ENCODE data around the gene AADACL4. TPM values are rescaled to one million over a fixed set of nuclear protein-coding genes. Genes with fewer than 3 reads are reported as not detected.

The AADACL4 gene
- total RNA-seq, 1 donor from 2014 or later, result not detected

DNA sequence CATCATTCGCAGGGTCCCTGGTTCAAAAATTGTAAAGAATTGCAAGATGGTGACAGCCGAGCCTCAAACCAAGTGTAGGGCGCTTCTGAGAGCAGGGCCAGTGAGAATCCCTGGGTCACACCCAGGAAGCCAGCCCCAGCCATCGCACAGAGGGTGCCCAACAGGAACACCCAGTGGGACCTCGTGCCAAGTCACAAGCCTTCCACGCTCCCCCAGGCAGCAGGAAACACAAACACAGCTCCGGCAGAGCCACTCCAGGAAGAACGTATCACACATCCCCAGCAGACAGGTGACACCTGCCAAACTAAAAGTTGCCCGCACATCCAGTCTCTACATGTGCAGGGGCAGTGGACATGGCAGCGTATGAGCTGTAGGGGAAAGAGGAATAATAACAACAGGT is 46.1 kb upstream of the AADACL4 start:
- Mint-ChIP-seq H3K27me3 (ENCODE audit: low read depth) (no peaks in the 10 kb centered on the region), H3K4me3 (ENCODE audit: unreplicated experiment) (no peak overlapping the region), H3K36me3 (ENCODE audit: low read depth) (peaks cover 1% of the 10 kb centered on the region), H3K4me1 (ENCODE audit: low read depth) (peaks cover 42% of the 10 kb centered on the region), H3K27ac (ENCODE audit: unreplicated experiment) (no peak overlapping the region), H3K9me3 (ENCODE audit: low read depth) (no peaks in the 10 kb centered on the region)
- DNase-seq (ENCODE audit: low spot score), result no peak
- no peak for TF ChIP-seq CTCF (IDR thresholded peaks at IDR 0.05)

- no peaks in the 10 kb centered on the region for H3K9me3 Mint-ChIP-seq (ENCODE audit: low read depth)
- no peak overlapping the region for H3K27ac Mint-ChIP-seq (ENCODE audit: unreplicated experiment)
- DNase-seq (ENCODE audit: low spot score), result no peak
- H3K4me1 Mint-ChIP-seq (ENCODE audit: low read depth), result peaks cover 36% of the 10 kb centered on the region
- no peak overlapping the region for H3K4me3 Mint-ChIP-seq (ENCODE audit: unreplicated experiment)
- peaks cover 2% of the 10 kb centered on the region for H3K36me3 Mint-ChIP-seq (ENCODE audit: low read depth)
- H3K27me3 Mint-ChIP-seq (ENCODE audit: low read depth), result no peaks in the 10 kb centered on the region
- TF ChIP-seq CTCF (IDR thresholded peaks at IDR 0.05), result no peak
These were observed 44.9 kb upstream of the AADACL4 start for GRCh38 chr1:12598974-12599373.

- H3K27me3 Mint-ChIP-seq (ENCODE audit: low read depth), result no peaks in the 10 kb centered on the region
- TF ChIP-seq CTCF (IDR thresholded peaks at IDR 0.05), result no peak
- H3K9me3 Mint-ChIP-seq (ENCODE audit: low read depth), result no peaks in the 10 kb centered on the region
- no peak for DNase-seq (ENCODE audit: low spot score)
- H3K4me3 Mint-ChIP-seq (ENCODE audit: unreplicated experiment), result no peak overlapping the region
- H3K4me1 Mint-ChIP-seq (ENCODE audit: low read depth), result peaks cover 36% of the 10 kb centered on the region
- no peak overlapping the region for H3K27ac Mint-ChIP-seq (ENCODE audit: unreplicated experiment)
- peaks cover 2% of the 10 kb centered on the region for H3K36me3 Mint-ChIP-seq (ENCODE audit: low read depth)
These were observed 44.2 kb upstream of the AADACL4 start for GRCh38 chr1:12599657-12600056.

DNA sequence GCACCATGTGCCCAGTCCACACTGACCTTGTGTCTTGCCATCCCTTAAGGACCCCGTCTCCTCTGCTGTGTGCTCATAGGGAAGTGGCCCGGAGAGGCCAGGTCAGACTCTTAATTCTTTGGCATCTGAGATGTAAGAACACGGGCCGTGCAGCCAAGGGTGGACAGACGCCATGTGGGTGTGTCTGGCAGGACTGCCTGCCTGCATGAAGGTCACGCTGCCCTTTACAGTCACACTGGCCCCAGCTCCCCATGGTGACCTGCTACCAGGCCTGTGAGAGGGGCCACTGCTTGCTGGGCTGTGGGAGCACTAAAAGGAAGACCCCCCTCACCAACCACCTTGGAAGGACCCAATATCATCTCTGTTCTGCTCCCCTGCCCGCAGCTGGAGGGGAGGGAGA is 43.5 kb upstream of the AADACL4 start:
- Mint-ChIP-seq H3K4me3 (ENCODE audit: unreplicated experiment) (no peak overlapping the region), H3K4me1 (ENCODE audit: low read depth) (peaks cover 31% of the 10 kb centered on the region), H3K9me3 (ENCODE audit: low read depth) (no peaks in the 10 kb centered on the region), H3K27me3 (ENCODE audit: low read depth) (no peaks in the 10 kb centered on the region), H3K27ac (ENCODE audit: unreplicated experiment) (no peak overlapping the region), H3K36me3 (ENCODE audit: low read depth) (peaks cover 2% of the 10 kb centered on the region)
- no peak for DNase-seq (ENCODE audit: low spot score)
- no peak for TF ChIP-seq CTCF (IDR thresholded peaks at IDR 0.05)

GRCh38 chr1:12600880-12601633 is 42.8 kb upstream of the AADACL4 start:
- no peak for DNase-seq (ENCODE audit: low spot score)
- peak; percentile 63 for TF ChIP-seq CTCF (IDR thresholded peaks at IDR 0.05)
- no peak overlapping the region for H3K4me3 Mint-ChIP-seq (ENCODE audit: unreplicated experiment)
- H3K36me3 Mint-ChIP-seq (ENCODE audit: low read depth), result peaks cover 2% of the 10 kb centered on the region
- H3K27me3 Mint-ChIP-seq (ENCODE audit: low read depth), result no peaks in the 10 kb centered on the region
- H3K9me3 Mint-ChIP-seq (ENCODE audit: low read depth), result no peaks in the 10 kb centered on the region
- H3K4me1 Mint-ChIP-seq (ENCODE audit: low read depth), result peaks cover 31% of the 10 kb centered on the region
- no peak overlapping the region for H3K27ac Mint-ChIP-seq (ENCODE audit: unreplicated experiment)

All from chondrocyte (in vitro differentiated cells).